Skeletal muscle satellite cell (primary cell): ENCODE results near the gene RGS6.

ENCODE experiments used
- H3K27me3 ChIP-seq: 2 replicates; pipeline ENCODE4 v1.7.0; 2013; ENCODE audit warnings: low read length; ENCODE audit not compliant: control insufficient read depth, insufficient read depth
- H3K36me3 ChIP-seq: 2 replicates; pipeline ENCODE4 v1.7.0; 2013; ENCODE audit warnings: mild to moderate bottlenecking, control low read depth, low read length; ENCODE audit not compliant: insufficient read depth
- H3K4me1 ChIP-seq: 2 replicates; pipeline ENCODE4 v1.7.0; 2013; ENCODE audit warnings: low read length; ENCODE audit not compliant: control insufficient read depth, insufficient read depth
- H3K4me2 ChIP-seq: 2 replicates; pipeline ENCODE4 v1.7.0; 2013; ENCODE audit warnings: mild to moderate bottlenecking, low read length
- H3K4me3 ChIP-seq: 2 replicates; pipeline ENCODE4 v1.7.0; 2013; ENCODE audit warnings: low read length
- H3K9ac ChIP-seq: 2 replicates; pipeline ENCODE4 v1.7.0; 2013; ENCODE audit warnings: mild to moderate bottlenecking, low read depth, low read length, moderate library complexity
- H3K9me3 ChIP-seq: replicated peaks from 2 replicates; pipeline ENCODE4 v1.7.0; 2013; ENCODE audit warnings: mild to moderate bottlenecking, control low read depth, low read length

RGS6 gene

GRCh38 chr14:72516936-72517700 is 584.9 kb downstream of the RGS6 start:
- Histone ChIP-seq H3K4me1 (peaks cover 10% of the 10 kb centered on the region), H3K4me3 (no peak overlapping the region), H3K36me3 (no peaks in the 10 kb centered on the region), H3K9me3 (no peaks in the 10 kb centered on the region), H3K27me3 (peaks cover 3% of the 10 kb centered on the region), H3K9ac (no peak overlapping the region), H3K4me2 (no peak overlapping the region)

GRCh38 chr14:72517736-72518135 is 585.5 kb downstream of the RGS6 start:
- Histone ChIP-seq H3K27me3 (no peaks in the 10 kb centered on the region), H3K4me3 (no peak overlapping the region), H3K9ac (no peak overlapping the region), H3K9me3 (no peaks in the 10 kb centered on the region), H3K4me1 (peaks cover 10% of the 10 kb centered on the region), H3K4me2 (no peak overlapping the region), H3K36me3 (no peaks in the 10 kb centered on the region)

GRCh38 chr14:72518809-72519377 is 586.7 kb downstream of the RGS6 start:
- peaks cover 18% of the 10 kb centered on the region for H3K4me1 ChIP-seq
- H3K4me2 ChIP-seq: no peak overlapping the region
- H3K36me3 ChIP-seq: no peaks in the 10 kb centered on the region
- no peaks in the 10 kb centered on the region for H3K9me3 ChIP-seq
- no peak overlapping the region for H3K4me3 ChIP-seq
- no peaks in the 10 kb centered on the region for H3K27me3 ChIP-seq
- no peak overlapping the region for H3K9ac ChIP-seq

GRCh38 chr14:72519543-72519942 is 587.3 kb downstream of the RGS6 start:
- Histone ChIP-seq H3K4me1 (peaks cover 25% of the 10 kb centered on the region), H3K9me3 (no peaks in the 10 kb centered on the region), H3K27me3 (no peaks in the 10 kb centered on the region), H3K9ac (no peak overlapping the region), H3K36me3 (no peaks in the 10 kb centered on the region), H3K4me2 (no peak overlapping the region), H3K4me3 (no peak overlapping the region)

- peaks cover 39% of the 10 kb centered on the region for H3K4me1 ChIP-seq
- no peak overlapping the region for H3K4me3 ChIP-seq
- H3K9ac ChIP-seq: no peak overlapping the region
- no peaks in the 10 kb centered on the region for H3K36me3 ChIP-seq
- no peaks in the 10 kb centered on the region for H3K9me3 ChIP-seq
- H3K4me2 ChIP-seq: no peak overlapping the region
- H3K27me3 ChIP-seq: no peaks in the 10 kb centered on the region
These were observed 588.8 kb downstream of the RGS6 start for GRCh38 chr14:72521045-72521444.

- H3K9me3 ChIP-seq: no peaks in the 10 kb centered on the region
- no peak overlapping the region for H3K4me3 ChIP-seq
- no peaks in the 10 kb centered on the region for H3K27me3 ChIP-seq
- peaks cover 48% of the 10 kb centered on the region for H3K4me1 ChIP-seq
- H3K4me2 ChIP-seq: no peak overlapping the region
- no peaks in the 10 kb centered on the region for H3K36me3 ChIP-seq
- no peak overlapping the region for H3K9ac ChIP-seq
These were observed 589.9 kb downstream of the RGS6 start for GRCh38 chr14:72521968-72522741.

- Histone ChIP-seq H3K27me3 (no peaks in the 10 kb centered on the region), H3K4me2 (no peak overlapping the region), H3K4me3 (no peak overlapping the region), H3K4me1 (peaks cover 43% of the 10 kb centered on the region), H3K36me3 (no peaks in the 10 kb centered on the region), H3K9ac (no peak overlapping the region), H3K9me3 (no peaks in the 10 kb centered on the region)
These were observed 590.6 kb downstream of the RGS6 start for GRCh38 chr14:72522847-72523246.

- Histone ChIP-seq H3K9ac (no peak overlapping the region), H3K4me2 (no peak overlapping the region), H3K36me3 (no peaks in the 10 kb centered on the region), H3K9me3 (no peaks in the 10 kb centered on the region), H3K27me3 (no peaks in the 10 kb centered on the region), H3K4me1 (peaks cover 45% of the 10 kb centered on the region), H3K4me3 (no peak overlapping the region)
These were observed 591.4 kb downstream of the RGS6 start for GRCh38 chr14:72523424-72524294.

- peaks cover 51% of the 10 kb centered on the region for H3K4me1 ChIP-seq
- H3K9me3 ChIP-seq: no peaks in the 10 kb centered on the region
- no peaks in the 10 kb centered on the region for H3K36me3 ChIP-seq
- H3K4me3 ChIP-seq: no peak overlapping the region
- H3K4me2 ChIP-seq: no peak overlapping the region
- no peak overlapping the region for H3K9ac ChIP-seq
- no peaks in the 10 kb centered on the region for H3K27me3 ChIP-seq
These were observed 592.0 kb downstream of the RGS6 start for GRCh38 chr14:72524295-72524629.

- Histone ChIP-seq H3K4me2 (no peak overlapping the region), H3K9me3 (no peaks in the 10 kb centered on the region), H3K9ac (peak overlapping the region; percentile 18), H3K4me1 (peaks cover 56% of the 10 kb centered on the region), H3K36me3 (no peaks in the 10 kb centered on the region), H3K27me3 (no peaks in the 10 kb centered on the region), H3K4me3 (no peak overlapping the region)
These were observed 593.1 kb downstream of the RGS6 start for GRCh38 chr14:72525087-72525915.
